ENCODE measurements around the gene SUPT3H.

DNA sequence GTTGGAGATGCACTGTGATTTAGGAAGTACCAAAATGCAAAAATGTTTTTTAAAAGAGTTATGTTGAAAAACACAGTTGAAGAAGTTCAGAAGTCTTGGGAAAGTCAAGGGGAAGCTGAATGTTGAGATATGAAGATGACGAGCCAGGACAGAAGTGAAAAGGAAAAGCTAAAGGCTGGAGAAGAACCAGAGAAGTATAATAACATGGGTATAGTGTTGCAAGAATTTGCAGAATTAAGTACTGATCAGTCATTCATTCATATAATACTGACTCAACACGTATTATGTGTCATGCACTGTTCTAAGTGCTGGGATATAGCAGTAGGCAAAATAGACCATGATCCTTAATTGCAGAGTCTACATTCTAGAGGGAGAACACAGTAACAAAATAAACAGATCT is 557.4 kb downstream of the SUPT3H start:
- TF ChIP-seq, protein P1, sequence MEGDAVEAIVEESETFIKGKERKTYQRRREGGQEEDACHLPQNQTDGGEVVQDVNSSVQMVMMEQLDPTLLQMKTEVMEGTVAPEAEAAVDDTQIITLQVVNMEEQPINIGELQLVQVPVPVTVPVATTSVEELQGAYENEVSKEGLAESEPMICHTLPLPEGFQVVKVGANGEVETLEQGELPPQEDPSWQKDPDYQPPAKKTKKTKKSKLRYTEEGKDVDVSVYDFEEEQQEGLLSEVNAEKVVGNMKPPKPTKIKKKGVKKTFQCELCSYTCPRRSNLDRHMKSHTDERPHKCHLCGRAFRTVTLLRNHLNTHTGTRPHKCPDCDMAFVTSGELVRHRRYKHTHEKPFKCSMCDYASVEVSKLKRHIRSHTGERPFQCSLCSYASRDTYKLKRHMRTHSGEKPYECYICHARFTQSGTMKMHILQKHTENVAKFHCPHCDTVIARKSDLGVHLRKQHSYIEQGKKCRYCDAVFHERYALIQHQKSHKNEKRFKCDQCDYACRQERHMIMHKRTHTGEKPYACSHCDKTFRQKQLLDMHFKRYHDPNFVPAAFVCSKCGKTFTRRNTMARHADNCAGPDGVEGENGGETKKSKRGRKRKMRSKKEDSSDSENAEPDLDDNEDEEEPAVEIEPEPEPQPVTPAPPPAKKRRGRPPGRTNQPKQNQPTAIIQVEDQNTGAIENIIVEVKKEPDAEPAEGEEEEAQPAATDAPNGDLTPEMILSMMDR (IDR thresholded peaks at IDR 0.05) = no peak
- TF ChIP-seq POLR2A (IDR thresholded peaks at IDR 0.05) = no peak

Data from lower leg skin (tissue), 3 donors.